CD4-positive, alpha-beta T cell treated with Interleukin-10 for 1 hour (primary cell): ENCODE results near the gene THAP12.
A peak's percentile ranks its signal among the peaks of the same experiment; 100 is the strongest.

Experiments
- DNase-seq: peaks from one replicate; pipeline ENCODE4 v3.0.0-alpha.2; 2020

THAP12 gene

DNA sequence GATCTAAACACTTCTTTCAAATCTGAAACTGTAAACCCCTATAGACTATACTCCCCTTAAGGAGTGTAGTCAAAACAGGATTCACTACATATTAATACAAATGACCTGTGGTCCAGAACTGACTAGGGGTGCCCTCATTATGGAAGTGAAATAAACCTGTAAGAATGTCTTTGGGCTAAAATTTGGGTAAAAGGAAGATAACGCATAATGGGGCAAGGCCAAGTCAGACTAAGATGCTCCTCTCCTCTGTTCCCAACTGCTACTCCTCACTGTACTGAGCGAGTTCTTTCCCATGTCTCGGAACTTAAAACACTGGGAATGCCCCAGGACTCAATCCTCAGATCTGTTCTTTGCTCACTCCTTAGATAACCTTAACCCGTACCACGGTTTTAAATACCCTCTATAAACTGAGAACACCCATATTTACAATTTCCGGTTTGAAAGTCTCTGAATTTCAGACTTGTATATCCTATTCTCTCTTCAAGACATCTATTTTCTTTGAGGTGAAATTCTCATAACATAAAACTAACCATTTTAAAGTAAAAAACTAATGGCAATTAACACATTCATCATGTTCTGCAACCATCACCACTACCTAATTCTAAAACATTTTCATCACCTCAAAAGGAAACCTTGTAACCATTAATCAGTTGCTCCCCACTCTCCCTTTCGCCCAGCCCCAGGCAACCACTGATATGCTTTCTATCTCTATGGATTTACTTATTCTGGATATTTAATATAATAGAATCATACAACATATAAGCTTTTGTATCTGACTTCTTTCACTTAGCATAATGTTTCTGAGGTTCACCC, 4.0 kb downstream of the THAP12 start:
- DNase-seq = no peak

DNA sequence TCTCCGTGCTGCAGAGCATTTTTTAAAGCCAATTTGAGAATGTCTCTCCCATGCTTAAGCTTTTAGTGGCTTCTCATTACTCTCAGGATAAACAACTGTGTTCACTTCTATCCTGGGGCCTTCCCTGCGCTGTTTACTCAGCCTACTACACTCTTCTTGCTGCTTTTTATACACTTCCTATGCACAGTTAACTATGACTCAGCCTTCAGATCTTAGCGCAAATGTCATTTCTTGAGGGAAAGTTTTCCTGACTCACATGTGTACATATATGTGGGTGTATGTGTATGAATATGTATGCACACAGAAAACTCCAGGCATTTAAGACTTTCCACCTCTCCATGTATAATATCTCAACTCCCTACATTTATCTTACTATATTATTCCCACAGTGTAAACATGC, 9.8 kb downstream of the THAP12 start:
- no peak for DNase-seq

DNA sequence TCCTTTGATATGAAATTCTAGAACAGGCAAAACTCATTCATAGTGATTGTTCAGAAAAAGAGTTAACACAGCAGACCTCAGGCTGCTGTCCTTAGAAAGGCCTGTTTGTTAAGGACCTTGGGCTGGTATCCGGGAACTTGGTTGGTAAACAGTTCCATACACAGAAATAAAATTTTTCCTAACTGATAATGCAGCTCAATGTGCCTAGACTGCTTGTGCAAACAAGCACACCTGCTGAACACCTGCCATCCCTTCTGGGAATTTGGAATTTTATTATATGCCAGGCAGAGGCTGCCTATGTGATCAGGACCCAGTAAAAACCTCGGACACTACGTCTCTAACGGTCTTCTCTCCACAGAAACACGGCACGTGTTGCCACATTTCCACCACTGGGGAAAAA, 11.5 kb downstream of the THAP12 start:
- DNase-seq = no peak

DNA sequence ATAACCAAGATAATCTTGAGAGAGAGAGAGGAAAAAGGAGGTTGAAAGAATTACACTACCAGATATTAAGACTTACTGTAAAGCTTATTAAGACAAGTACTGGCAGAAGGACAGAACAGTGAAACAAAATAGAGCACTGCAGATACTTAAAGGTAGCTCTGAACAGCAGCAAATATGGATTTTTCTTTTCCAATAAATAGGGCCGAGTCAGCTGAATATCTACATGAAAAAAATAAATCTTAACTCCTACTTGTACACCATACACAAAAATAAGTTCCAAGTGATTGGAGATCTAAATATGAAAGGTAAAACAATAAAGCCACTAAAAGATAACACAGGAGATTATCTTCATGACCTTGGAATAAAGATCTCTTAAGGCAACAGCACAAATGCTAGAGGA, 12.4 kb downstream of the THAP12 start:
- no peak for DNase-seq

DNA sequence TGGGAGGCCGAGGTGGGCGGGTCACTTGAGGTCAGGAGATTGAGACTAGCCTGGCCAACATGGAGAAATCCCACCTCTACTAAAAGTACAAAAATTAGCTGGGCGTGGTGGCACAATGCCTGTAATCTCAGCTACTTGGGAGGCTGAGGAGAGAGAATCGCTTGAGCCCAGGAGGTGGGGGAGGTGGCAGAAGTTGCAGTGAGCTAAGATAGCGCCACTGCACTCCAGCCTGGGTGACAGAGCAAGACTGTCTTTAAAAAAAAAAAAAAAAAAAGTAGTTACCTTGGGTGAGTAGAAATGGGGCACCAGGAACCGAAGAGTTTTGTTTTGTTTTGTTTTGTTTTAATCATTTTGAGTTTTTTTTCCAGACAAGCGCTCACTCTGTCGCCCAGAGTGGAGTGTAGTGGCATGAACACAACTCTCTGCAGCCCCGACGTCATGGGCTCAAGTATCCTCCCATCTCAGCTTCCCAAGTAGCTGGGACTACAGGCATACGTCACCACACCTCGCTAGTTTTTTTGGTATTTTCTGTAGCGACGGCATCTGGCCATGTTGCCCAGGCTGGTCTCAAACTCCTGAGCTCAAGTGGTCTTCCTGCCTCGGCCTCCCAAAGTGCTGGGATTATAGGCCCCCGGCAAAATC, 15.8 kb downstream of the THAP12 start:
- DNase-seq = no peak

DNA sequence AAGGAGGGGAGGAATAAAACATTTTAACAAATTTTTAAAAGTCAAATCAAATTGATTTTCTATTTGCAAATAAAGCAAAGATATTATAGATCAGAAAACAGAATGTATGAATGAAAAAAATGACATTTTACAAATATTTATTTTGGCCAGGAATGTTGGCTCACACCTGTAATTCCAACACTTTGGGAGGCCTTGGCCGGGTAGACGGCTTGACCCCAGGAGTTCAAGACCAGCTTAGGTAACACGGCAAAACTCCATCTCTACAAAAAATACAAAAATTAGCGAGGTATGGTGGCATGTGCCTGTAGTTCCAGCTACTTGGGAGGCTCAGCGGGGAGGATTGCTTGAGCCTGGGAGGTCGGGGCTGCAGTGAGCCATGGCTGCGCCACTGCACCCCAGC, 18.2 kb downstream of the THAP12 start:
- no peak for DNase-seq

DNA sequence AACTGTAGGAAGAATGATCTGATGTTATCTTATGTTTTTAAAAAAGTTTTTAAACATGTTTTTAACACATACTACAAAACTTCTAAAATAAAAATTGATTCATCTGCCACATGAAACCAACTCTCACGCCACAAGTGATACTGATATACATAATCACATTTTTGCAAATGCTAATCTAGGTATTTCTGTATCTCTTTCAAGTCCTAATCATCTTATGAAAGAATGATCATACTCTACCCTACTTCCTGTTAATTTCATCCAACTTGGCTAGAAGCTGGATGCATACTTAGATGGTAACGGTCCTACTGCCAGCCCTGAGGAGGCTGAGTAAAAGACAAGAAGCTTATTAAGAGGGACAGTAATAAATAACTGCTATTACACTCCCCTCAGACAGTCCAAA, 19.2 kb downstream of the THAP12 start:
- DNase-seq = no peak

DNA sequence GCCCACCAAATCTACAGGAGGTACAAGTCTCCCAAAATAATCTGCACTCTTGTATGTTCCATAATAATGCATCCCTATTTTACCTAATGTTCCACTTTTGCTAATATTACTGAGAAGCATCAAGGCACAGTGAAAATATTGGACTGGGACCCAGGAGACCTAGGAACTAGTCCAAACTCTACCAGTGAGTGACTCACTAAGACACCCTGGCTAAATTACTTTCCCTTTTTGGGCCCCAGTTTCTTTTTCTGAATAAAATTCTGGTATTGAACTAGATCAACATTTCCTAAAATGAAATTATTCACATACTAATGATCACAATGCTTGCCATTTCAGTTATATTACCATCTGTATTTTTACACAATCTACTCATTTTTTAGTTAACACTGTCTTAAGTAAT, 19.6 kb downstream of the THAP12 start:
- DNase-seq = no peak

DNA sequence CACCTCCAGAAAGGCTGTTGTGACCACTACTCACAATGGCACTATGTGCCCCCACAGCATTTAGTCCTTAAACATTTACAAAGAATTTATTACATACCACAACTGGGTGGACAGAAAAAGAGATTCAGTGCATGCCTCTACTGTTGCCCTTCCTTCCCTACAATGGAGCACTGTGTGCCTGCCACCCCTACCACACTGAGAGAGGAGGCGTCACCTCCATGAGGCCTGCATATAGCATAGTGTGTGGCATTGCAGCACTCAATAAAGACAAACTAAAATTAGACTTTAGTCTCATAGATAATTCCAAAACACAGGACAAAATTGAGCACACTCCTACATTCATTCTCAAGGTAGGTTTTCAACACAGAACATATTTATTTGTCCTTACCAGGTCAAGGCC, 25.8 kb downstream of the THAP12 start:
- DNase-seq = no peak

DNA sequence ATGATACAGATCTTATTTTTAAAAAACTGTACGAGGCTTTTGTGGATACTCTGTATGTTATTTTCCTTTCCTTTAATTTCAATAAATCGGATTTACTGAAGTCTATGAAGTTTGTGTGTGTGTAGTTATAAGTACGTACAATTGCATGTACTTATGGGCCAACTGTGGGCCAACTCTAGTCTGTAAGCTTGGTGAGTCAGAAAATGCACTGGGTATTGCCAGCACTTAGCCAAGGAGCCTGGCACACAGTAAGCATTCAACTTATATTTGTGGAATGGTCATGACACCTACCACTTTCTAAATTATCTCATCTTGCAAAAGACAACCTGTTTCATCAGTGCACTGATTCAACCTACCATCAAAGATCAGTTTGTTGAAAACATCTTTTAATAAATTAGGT, 32.6 kb downstream of the THAP12 start:
- DNase-seq = no peak

DNA sequence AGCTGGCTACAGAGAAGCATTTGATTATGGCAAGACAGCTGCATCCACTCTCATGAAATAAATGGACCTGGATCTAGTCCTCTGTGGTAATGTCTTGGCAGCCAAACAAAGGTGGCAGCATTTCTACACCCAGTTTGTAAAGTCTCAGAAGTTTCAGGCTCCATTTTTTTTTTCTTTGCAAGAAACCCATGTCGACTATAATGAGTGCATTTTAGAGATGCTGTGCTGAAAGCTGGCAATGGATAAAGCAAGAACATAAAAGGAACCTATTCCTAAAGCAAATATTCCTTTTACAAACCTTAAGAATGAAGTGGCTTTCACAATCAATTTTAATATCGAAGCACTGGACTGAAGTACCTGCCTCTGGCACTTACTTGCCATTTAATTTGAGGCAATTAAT, 33.5 kb downstream of the THAP12 start:
- DNase-seq = no peak

DNA sequence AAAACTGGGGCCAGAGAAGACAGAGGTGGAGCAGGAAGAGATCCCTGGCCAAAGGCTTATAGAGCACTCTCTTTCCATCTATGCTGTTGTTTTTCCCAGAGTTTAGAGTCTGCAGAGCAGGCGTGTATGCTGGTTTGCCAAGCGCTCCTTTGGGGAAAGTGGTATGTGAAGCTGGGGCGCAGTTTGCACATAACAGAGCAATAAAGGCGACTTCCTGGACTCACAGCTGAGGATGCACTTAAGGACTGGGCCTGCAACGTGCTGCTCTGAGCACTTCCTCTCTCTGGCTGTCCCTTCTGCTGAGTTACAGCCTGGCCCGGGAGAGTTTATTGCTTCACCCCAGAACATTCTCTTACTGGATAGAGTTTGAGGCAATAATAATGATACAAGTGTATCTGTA, 41.7 kb downstream of the THAP12 start:
- DNase-seq = peak; percentile 12

DNA sequence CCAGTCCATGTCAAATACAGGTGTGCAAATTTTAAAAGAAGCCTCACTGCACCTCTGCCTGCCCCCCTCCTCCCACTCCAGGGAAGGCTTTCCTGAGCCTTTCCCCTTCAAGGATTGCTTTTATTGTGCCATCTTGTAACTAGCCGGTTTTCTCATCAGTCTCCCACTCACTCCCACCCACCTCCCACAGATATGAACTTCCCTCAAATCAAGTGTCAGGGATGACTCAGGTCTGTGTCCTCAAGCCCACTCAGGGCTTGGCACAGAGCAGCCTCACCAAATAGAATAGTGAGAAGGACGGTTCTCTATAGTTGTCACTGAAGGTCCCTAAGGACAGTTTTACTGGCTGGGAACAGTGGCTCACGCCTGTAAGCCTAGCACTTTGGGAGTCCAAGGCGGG, 43.0 kb downstream of the THAP12 start:
- no peak for DNase-seq

DNA sequence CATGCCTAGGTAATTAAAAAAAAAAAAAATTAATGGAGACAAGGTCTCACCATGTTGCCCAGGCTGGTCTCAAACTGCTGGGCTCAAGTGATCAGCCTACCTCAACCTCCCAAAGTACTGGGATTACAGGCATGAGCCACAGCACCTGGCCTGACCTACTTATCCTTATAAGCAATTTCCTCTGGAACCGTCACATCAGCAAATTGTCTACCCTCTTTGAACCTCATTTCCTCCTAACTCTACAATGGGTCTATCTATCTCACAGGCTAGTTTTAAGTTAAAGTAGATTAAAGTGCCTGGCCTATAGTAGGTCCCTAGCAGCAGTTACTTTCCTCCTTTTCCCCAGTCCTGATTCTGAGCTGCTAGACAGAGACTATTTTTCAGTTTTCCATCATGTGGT, 43.5 kb downstream of the THAP12 start:
- DNase-seq = no peak

DNA sequence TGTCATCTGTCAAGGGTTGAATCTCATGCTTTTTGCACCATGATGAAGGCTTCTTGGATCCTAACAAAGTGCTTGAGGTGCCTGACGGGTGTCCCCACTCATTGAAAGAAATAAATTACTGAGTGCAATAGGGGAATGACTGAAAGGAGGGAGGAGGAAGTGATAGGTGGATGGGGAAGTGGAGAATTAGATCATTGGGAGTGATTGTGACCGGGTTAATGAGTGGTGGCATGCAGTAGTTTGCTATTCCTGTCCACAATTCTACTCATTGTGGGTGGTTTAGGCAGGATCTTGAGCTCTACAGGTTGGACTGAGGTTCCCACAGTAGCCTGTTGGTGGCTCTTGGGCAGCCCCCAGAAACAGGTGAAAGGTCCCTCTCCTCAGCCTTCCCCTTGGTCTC, 44.3 kb downstream of the THAP12 start:
- DNase-seq = no peak

DNA sequence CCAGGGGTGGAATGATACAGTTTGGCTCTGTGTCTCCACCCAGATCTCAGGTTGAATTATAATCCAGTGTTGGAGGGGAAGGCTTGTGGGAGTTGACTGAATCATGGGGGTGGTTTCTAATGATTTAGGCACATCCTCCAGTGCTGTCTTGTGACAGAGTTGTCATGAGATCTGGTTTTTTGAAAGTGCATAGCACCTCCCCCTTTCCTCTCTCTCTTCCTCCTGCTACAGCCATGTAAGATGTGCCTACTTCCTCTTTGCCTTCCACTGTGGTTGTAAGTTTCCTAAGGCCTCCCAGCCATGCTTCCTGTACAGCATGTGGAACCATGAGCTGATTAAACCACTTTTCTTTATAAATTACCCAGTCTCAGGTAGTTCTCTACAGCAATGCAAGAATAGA, 45.1 kb downstream of the THAP12 start:
- no peak for DNase-seq

DNA sequence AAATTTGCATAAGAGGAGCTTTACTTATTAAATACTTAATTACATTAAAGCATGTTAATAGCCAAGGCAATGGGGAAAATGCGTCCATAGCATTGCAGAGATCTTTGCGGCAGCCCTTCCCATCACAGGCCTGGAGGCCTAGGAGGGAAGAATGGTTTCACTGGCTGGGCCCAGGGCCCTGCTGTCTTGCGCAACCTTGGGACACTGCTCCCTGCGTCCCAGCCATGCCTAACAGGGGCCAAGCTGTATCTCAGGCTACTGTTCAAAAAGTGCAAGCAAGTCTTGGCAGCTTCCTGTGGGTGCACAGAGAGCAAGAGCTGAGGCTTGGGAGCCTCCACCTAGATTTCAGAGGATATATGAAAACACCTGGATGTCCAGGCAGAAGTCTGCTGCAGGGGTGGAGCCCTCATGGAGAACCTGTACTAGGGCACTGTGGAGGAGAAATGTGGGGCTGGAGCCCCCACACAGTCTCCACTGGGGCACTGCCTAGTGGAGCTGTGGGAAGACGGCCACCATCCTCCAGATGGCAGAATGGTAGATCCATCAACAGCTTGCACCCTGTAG, 46.0 kb downstream of the THAP12 start:
- no peak for DNase-seq

DNA sequence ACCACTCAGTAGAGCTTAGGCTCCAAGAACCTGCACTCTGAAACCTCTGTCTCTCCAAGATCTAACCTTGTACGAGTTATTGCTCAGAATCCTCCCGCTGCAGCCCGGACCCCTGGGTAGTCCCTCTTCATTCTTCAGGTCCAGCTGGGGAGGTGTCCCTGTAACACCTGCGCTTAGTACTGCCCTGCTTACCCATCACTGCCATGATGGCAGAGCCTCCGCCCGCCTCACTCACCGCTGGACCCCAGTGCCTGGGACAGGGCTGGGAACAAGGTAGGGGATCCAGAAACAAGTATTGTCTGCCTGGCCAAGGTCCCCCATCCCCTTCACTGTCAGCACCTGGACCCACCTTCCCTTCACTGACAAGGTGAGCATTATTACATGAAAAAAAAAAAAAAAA, 50.3 kb downstream of the THAP12 start:
- DNase-seq = no peak

DNA sequence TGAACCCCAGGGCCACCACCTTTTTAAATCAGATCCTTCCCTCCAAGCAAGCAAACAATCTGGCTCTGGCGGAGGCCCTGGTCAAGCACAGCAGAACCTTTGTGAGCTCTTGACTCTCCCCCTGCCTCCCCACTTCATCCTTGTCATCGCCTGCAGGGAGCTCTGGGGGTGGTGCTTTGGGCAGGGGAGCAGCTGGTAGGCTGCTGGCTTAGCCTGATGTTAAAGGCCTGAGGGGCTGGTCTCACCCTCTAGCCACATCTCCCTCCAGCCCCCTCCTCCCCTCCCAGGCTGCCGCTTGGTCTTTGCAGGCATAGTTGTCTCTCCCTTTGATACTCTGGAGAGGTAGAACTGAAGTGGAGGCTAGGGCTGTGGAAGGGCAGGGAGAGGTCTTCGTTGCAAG, 50.9 kb downstream of the THAP12 start:
- no peak for DNase-seq

DNA sequence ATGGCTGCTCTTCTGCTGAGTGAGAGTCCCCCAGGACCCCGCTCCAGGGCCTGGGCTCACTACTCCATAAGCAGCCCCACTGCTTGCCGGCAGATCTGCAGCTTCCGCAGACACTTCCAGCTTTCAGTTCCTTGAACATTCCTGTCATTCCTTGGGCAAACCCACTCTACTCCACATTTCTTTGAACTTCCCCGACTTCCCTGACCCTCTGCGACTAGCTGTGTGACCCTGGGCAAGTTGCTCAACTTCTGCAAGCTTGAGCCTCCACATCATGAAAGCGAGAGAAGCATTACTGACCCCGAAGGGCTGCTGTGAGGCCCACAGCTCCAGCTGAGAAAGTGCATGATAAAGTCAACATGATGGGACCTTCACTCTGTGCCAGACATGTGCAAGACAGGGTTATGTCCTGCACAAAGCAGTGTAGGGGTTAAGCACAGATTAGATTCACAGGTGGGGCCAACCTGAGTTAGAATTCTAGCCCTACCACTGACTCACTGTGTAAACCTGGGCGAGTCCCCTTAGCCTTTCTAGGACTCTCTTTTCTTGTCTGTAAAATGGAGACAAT, 51.8 kb downstream of the THAP12 start:
- DNase-seq = no peak

DNA sequence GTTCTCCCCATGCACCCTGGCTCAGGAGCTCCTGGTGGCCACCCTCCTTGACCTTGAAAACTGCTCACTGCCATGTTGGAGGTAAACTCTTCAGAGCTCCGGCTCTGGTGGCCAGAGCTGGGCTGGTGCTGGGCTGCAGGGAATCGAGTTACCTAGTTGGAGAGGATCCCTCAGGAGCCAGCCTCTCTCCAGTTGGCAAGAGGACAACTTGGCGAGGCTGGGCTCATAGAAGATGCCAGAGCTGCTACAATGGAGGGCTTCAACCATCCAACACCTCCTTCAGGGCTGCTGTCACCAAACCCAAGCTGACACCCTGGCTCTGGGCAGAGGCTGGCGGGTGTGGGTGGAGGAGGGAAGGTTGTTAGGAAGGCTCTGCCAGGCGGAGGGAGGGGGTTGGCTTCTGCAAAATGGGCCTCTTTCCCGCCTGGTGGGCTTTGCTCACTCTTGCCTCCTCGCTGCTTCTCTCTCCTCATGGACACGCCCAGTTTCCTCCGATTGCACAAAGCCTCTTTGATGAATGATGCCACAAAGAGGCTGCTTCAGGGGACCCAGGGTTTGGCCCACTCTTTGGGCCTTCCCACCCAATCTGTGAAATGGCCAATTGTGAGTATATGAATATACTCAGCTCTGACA, 53.1 kb downstream of the THAP12 start:
- no peak for DNase-seq

DNA sequence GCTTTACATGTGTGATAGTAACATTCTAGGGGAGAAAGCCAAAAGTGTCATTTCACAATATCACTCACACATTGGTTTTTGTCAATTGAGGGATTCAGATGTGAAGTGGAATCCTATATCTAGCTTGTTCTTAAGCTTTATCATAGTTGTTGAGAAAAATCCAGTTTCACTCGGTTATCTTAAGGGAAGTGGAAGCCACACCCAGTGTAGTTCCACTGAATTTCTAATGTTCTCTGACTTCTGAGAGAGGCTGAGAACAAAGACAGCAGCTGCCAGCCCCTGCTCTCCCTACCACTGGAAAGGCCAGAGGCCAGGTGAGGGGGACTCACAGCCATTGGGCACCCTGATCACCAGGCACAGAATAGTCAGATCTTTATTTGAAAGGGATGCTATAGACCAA, 53.7 kb downstream of the THAP12 start:
- no peak for DNase-seq

DNA sequence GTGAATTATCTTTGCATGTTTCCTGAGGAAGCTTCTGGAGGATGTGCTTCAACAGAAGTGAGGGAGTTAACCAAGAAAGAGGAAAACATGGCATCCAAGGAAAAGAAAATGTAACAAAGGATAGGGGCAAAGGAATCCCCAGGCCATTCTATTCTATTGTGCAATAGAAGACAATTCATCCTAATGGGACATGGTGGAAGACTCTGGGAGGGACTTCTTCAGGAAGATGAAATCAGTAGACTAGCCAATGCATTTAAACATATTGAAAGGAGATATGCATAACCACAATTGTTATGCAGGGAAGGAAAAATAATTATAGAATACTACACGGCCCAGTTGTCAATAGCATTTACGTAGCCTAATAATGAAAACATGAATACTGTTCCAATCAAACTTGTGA, 55.7 kb downstream of the THAP12 start:
- no peak for DNase-seq

DNA sequence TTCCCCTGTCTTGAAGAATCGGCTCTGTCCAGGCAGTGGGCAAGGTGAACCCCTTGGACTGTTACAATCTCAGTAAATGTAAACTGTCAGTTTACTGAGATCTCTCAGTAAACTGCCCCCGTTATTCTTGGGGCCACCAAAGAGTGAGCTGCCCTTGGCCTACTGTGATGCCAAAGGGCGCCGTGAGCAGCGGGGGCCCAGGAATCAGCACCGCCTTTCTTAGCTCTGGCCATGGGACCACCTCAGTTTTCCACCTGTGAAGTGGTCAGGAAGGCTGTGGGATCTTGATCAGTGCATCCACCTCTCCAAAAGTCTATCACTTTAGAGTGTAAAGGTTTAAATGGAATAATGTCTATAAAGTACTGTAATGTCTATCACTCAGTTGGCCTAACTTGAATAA, 57.1 kb downstream of the THAP12 start:
- no peak for DNase-seq
